ACHN (cell line): ENCODE results near the gene CTCFL.

Experiments used
- DNase-seq: peaks from one replicate; pipeline ENCODE4 v3.0.0-alpha.2; 2015
- in situ Hi-C: cut with HindIII; loops from 2 replicates; pipeline ENCODE4 v1.10.0; 2017; ENCODE audit warnings: low sequenced_read_pairs, low pct_ligation_motif_present, low pct_unique_long_range_greater_than_20kb

CTCFL gene

DNA sequence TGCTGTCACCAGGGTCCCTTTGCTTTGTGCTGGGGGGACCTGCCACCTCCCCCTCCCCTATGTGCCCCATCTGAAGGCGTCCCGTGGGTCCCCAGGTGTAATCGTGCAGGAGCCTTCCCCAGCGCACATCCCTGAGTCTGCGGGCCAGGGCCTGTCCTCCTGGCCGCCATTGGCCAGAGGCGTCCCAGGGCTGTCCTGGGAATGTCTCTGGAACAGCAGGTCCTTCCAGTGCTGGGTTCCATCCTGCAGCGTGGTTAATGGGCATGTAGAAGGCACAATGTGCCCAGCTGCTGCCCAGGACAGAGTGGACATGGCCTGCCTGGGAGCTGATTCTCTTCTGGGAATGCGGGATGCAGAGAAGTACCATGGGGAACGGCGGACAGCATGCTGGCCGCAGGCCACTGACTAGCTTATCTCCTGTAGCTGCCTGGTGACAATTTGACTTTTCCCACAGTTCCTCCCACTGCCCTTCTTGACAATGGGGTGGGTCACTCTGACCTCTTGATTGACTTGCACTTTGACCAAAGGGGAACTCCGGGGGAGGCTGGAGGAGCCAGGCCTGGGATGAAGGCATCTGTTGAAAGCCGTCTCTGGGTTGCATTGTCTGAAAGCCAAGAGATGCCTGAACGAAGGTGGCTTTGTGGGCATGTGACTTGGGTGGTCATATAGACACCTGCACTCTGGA lies 64.0 kb downstream of the CTCFL start:
- no peak for DNase-seq
- in situ Hi-C loops, result no loop called here

GRCh38 chr20:57459897-57460296 lies 65.0 kb downstream of the CTCFL start:
- in situ Hi-C loops, result no loop called here
- DNase-seq, result no peak

GRCh38 chr20:57459278-57459677 lies 65.7 kb downstream of the CTCFL start:
- in situ Hi-C loops, result no loop called here
- no peak for DNase-seq

DNA sequence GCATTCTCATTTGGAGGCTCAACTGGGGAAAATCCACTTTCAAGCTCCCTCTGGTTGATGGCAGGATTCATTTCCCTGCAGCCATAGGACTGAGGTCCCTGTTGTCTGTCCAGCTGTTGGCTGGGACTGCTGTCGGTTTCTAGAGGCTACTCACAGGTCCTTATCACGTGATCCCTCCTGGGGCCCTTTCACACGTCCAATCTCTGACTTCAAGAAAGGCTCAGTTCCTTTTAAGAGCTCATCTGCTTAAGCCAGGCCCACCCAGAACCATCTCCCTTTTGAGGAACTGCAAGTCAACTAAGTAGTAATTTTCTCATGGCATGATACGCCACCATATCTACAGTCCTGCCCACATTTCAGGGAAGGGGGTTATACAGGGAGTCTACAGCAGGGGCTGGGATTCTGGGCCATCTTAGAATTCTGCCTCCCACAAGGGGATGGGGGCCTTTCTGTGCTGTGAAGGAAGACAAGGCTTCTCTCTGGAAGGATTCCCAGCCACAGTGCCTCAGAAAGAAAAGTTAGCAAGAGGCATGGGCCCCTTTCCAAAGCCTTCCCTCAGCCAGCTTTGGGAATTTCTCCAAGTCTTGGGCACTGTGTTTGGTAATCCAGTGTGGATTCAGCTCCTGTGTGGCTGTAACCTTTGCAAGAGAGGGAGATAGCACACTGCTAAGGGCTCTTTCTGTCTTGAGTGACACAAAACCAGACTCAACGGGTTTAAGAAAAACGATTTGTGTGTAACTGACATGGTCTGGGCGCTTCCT lies 66.4 kb downstream of the CTCFL start:
- in situ Hi-C loops, result no loop called here
- no peak for DNase-seq

GRCh38 chr20:57457243-57458095 lies 67.5 kb downstream of the CTCFL start:
- DNase-seq, result no peak
- in situ Hi-C loops, result no loop called here

DNA sequence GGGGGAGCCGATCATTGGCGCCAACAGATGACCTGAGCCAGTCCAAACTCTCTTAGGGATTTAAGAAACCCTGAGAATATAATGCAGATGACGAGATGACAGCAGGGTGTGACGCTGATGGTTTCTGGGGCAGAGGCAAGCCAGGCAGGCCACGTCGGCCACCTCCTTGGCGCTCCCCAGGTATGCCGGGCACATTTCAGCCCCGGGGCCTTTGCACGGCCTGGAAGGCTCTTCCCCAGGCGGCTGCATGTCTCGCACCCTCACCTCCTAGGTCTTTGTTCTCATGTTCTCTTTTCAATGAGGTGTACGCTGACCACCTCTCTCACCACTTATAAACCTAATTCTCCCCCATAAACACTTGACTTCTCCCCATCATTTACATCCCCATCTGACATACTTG lies 68.8 kb downstream of the CTCFL start:
- DNase-seq, result no peak
- in situ Hi-C loops, result no loop called here

- in situ Hi-C loops, result no loop called here
- DNase-seq, result no peak
Measured at GRCh38 chr20:57455386-57455785, 69.6 kb downstream of the CTCFL start.

DNA sequence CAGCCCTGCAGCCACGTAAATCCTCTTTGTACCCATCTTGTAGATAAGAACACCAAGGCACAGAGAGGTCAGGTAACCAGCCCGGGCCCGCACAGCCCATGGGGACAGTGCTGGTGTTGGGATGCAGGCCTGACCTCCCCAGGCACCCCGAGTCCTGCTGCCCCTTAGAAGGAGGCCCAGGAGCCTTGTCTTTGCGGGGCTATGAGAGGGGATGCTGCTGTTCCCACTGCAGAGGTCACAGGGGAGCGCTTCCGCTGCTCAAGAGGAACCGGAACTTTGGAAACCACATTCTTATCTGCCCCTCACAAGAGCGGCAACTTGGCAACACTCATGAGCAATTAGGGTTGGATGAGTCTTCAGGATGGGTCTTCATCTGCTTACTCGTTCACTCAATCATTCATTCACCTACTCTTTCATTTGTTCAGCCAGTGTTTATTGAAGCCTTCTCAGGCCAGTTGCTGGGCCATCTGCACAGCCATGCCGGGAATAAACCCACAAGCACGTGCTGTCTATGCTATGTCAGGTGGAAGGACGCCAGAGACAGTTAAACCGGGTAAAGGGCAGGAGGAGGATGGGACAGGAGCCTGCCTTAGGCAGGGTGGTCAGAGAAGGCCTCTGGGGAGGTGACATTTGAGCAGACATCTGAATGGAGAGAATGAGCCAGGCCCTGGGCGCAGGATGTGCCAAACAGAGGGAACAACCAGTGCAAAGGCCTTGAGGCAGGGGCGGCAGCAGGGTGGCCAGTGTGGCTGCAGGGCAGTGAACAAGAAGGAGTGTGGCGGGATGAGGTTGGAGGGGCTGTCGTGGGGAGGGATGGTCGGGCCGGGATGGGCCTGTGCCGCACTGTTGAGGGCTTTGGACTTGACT lies 72.9 kb downstream of the CTCFL start:
- in situ Hi-C loops, result no loop called here
- DNase-seq, result no peak

DNA sequence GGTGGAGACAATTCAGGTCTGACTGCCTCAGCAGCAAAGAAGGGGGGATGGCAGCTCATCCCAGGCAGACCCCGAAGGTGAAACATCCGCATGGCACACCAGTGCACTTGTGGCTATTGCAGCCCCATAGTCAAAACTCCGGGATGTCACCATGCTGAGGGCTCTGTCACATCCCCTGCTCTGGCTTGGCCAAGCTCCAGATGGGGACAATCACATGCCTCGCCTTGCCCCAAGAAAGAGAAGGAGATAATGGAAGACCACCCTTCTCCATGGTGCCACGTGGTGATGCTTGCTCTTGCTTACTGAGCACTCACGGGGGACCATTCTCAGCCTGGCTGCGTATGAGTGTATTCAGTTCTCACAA lies 73.5 kb downstream of the CTCFL start:
- DNase-seq, result no peak
- in situ Hi-C loops, result no loop called here

DNA sequence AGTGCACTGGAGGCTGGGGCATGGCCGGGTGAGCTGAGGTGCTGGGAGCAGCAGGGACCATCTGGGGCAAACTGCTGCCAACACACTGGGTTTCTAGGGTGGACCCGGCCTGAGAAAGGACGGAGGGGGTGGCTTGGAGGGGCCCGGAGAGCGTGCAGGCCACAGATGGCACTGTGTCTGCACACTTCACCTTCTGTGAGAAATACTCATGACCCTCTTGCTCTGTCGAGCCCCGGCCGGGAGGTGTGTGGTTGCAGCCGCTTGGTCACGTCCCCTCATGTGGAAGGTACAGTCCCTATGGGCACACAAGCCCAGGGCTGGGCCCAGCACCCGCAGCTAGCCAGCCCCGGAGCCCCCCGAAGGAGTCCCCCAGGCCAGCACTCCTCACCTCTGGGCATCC lies 74.0 kb downstream of the CTCFL start:
- DNase-seq, result no peak
- in situ Hi-C loops, result no loop called here

DNA sequence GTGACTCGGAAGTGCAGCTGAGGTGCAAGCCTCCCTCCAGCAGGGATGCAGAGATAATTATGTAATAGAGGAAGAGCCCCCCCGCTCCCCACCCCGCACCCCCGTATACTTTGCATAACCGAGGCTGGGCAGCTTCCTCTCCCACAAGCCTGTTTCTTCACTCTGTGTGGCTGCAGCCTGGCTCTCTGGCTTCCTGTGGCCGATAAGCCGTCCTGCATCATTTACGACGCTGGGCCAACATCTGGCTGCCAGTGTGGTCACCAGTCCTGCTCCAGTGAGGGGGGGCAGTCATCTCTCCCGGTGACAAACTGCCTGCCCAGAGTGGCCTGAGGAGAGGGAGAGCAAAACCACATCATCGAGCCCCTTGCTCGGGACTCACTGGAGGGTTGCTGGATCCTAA lies 74.5 kb downstream of the CTCFL start:
- DNase-seq, result no peak
- in situ Hi-C loops, result no loop called here

- in situ Hi-C loops, result no loop called here
- no peak for DNase-seq
Measured at GRCh38 chr20:57449398-57450354, 75.3 kb downstream of the CTCFL start.

DNA sequence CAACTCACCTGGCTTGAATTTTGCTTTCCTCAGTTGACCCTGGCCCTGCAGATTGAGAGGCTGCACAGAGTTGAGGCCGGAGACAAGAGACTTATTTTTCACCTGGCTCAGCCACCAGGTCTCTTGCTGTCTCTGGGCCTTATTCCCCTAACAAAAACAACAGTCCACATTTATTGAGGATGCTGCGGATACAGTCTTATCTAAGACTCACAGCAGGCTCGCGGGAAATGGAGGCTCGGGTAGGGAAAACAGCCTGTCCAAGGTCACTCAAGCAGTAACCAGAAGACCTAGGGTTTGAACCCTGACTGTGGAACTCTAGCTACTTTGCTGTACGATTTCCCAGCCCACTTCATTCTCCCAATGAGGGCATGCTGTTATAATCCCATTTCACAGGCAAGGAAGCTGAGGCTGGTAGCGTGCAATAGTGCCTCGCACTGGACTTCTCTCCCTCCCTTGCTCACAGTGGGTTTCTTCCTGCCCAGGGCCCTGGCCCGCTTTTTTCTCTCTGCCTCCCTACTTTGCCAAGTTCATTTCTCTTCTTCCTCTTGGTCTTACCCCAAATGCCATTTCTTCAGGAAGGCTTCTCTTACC lies 76.1 kb downstream of the CTCFL start:
- DNase-seq, result no peak
- in situ Hi-C loops, result no loop called here
